Measurements from ENCODE around the gene GSTM3. TPM values are rescaled to one million over a fixed set of nuclear protein-coding genes. Genes with fewer than 3 reads are reported as not detected.

The GSTM3 gene
- total RNA-seq, 1 experiment from 2014 or later = 110 TPM

DNA sequence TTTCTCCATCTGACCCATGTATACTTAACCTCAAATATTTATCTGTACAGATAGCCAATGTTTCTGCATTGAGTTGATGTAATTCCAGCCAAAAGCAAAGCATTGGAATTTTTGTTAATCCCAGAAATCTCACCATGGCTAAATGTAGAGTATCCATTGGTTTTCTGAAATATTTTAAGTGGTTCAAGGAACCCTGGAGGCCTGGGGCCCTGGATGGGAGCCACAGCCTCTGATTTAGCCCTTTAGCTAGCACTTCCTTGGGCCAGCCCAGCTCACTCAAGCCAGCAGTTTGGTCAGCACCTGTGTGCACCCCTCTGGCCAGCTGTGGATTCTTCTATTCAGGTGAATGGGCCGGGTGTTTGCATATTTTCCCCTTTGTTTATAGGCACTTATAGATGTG, 41.7 kb upstream of the GSTM3 start:
- Histone ChIP-seq H3K27ac (peak overlapping the region; percentile 89), H3K4me2 (peak overlapping the region; percentile 63), H2AFZ (no peak overlapping the region), H3K9me3 (ENCODE audit: insufficient read depth, low read depth) (peaks cover 6% of the 10 kb centered on the region; the same call in 1 of the 2 replicates), H3K4me3 (no peak overlapping the region; the same call in 1 of the 2 replicates), H3K36me3 (ENCODE audit: low read depth) (no peaks in the 10 kb centered on the region), H3F3A (ENCODE audit: insufficient read depth, low read depth) (peaks cover 25% of the 10 kb centered on the region), H3K4me1 (replicated peaks; ENCODE audit: insufficient read depth) (peaks cover 76% of the 10 kb centered on the region), H3K9me2 (ENCODE audit: insufficient read depth) (no peaks in the 10 kb centered on the region), H3K79me2 (ENCODE audit: low read depth) (no peaks in the 10 kb centered on the region), H3K27me3 (ENCODE audit: insufficient read depth, low read depth) (no peaks in the 10 kb centered on the region), H4K20me1 (ENCODE audit: insufficient read depth) (no peaks in the 10 kb centered on the region)
- no peak for TF ChIP-seq EZH2 (IDR thresholded peaks at IDR 0.05; ENCODE audit: low read depth)
- TF ChIP-seq, protein P1, sequence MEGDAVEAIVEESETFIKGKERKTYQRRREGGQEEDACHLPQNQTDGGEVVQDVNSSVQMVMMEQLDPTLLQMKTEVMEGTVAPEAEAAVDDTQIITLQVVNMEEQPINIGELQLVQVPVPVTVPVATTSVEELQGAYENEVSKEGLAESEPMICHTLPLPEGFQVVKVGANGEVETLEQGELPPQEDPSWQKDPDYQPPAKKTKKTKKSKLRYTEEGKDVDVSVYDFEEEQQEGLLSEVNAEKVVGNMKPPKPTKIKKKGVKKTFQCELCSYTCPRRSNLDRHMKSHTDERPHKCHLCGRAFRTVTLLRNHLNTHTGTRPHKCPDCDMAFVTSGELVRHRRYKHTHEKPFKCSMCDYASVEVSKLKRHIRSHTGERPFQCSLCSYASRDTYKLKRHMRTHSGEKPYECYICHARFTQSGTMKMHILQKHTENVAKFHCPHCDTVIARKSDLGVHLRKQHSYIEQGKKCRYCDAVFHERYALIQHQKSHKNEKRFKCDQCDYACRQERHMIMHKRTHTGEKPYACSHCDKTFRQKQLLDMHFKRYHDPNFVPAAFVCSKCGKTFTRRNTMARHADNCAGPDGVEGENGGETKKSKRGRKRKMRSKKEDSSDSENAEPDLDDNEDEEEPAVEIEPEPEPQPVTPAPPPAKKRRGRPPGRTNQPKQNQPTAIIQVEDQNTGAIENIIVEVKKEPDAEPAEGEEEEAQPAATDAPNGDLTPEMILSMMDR (conservative IDR thresholded peaks at IDR 0.05) = no peak
- ChIA-PET CTCF (interaction anchor here (0.6 to 1.8 kb wide), 6 partner anchors 9 to 230 kb away, joined by 3 to 16 read pairs (median 3); partner anchors contain the start of gene AHCYL1), POLR2A (ENCODE audit: unreplicated experiment) (interaction anchor here (0.6 to 0.8 kb wide), 7 partner anchors 9 to 235 kb away, joined by 3 to 8 read pairs (median 3); no protein-coding TSS in a partner anchor)
- intact Hi-C loops (cut with micrococcal nuclease; ENCODE audit: unreplicated experiment) = loop anchor here (2.0 kb wide), 1 partner anchor 40 kb away; no protein-coding TSS in a partner anchor
- BruUV-seq (replicated peaks) = no TSS peak
- peak; percentile 47 to 65 for DNase-seq

DNA sequence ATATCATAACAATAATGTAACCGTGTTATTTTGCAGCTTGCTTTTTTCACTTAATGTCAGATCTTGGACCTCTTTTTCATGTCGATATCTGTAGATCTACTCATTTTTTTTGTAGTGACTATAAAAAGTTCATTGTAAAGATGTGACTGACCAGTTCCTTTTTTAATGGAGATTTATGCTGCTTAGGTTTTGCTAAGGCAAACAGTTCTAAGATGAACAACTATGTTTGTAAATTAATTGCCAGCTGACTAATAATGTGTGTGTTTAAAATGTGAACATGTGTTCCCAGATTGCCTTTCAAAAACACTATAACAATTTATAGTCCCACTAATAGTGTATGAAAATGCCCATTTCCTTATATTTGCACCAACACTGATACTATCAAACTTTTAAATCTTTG, 41.0 kb upstream of the GSTM3 start:
- no peak for DNase-seq
- ChIA-PET CTCF (interaction anchor here (0.7 to 1.8 kb wide), 4 partner anchors 10 to 203 kb away, joined by 3 to 16 read pairs (median 4); partner anchors contain the start of gene AHCYL1), POLR2A (ENCODE audit: unreplicated experiment) (interaction anchor here (0.6 to 1.0 kb wide), 3 partner anchors 10 to 199 kb away, joined by 3 to 10 read pairs (median 8); no protein-coding TSS in a partner anchor)
- Histone ChIP-seq H2AFZ (no peak overlapping the region), H3K27ac (peak overlapping the region; percentile 89), H3K27me3 (ENCODE audit: insufficient read depth, low read depth) (no peaks in the 10 kb centered on the region), H3K9me3 (ENCODE audit: insufficient read depth, low read depth) (peaks cover 6% of the 10 kb centered on the region; the same call in 1 of the 2 replicates), H3K4me3 (no peak overlapping the region), H3K9me2 (ENCODE audit: insufficient read depth) (no peaks in the 10 kb centered on the region), H3K36me3 (ENCODE audit: low read depth) (no peaks in the 10 kb centered on the region), H3F3A (ENCODE audit: insufficient read depth, low read depth) (peaks cover 18% of the 10 kb centered on the region), H3K79me2 (ENCODE audit: low read depth) (no peaks in the 10 kb centered on the region), H3K4me2 (peak overlapping the region; percentile 63), H4K20me1 (ENCODE audit: insufficient read depth) (no peaks in the 10 kb centered on the region), H3K4me1 (replicated peaks; ENCODE audit: insufficient read depth) (peaks cover 76% of the 10 kb centered on the region)
- TF ChIP-seq, protein P1 (conservative IDR thresholded peaks at IDR 0.05) = no peak
- no peak for TF ChIP-seq EZH2 (IDR thresholded peaks at IDR 0.05; ENCODE audit: low read depth)
- intact Hi-C loops (cut with micrococcal nuclease; ENCODE audit: unreplicated experiment) = loop anchor here (2.0 kb wide), 1 partner anchor 41 kb away; no protein-coding TSS in a partner anchor
- BruUV-seq (replicated peaks) = no TSS peak

DNA sequence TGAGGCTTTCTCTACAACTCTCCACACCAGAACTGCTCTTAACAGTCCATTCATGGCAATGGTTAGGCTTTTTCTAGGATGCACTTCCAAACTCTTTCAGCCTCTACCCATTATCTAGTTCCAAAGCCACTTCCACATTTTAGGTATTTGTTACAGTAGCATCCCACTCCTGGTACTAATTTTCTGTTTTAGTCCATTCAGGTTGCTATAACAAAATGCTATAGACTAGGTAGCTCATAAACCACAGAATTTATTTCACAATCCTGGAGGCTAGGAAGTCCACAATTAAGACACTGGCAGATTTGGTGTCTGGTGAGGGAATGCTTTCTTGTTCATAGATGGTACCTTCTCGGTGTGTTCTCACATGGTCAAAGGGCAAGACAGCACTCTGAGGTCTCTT, 40.1 kb upstream of the GSTM3 start:
- Histone ChIP-seq H3K4me1 (replicated peaks; ENCODE audit: insufficient read depth) (peaks cover 76% of the 10 kb centered on the region), H3K79me2 (ENCODE audit: low read depth) (no peaks in the 10 kb centered on the region), H3K4me3 (no peak overlapping the region), H3K36me3 (ENCODE audit: low read depth) (no peaks in the 10 kb centered on the region), H3F3A (ENCODE audit: insufficient read depth, low read depth) (peaks cover 23% of the 10 kb centered on the region), H3K27ac (no peak overlapping the region), H3K4me2 (no peak overlapping the region), H3K27me3 (ENCODE audit: insufficient read depth, low read depth) (no peaks in the 10 kb centered on the region), H3K9me2 (ENCODE audit: insufficient read depth) (no peaks in the 10 kb centered on the region), H2AFZ (no peak overlapping the region), H3K9me3 (ENCODE audit: insufficient read depth, low read depth) (peaks cover 6% of the 10 kb centered on the region; the same call in 1 of the 2 replicates), H4K20me1 (ENCODE audit: insufficient read depth) (no peaks in the 10 kb centered on the region)
- POLR2A ChIA-PET (ENCODE audit: unreplicated experiment) = interaction anchor here (1.0 kb wide), 1 partner anchor 199 kb away, joined by 10 read pairs; no protein-coding TSS in a partner anchor
- CTCF ChIA-PET = interaction anchor here (1.6 kb wide), 1 partner anchor 204 kb away, joined by 5 read pairs; the partner anchor contains the start of gene AHCYL1
- no peak for TF ChIP-seq EZH2 (IDR thresholded peaks at IDR 0.05; ENCODE audit: low read depth)
- TF ChIP-seq, protein P1 (conservative IDR thresholded peaks at IDR 0.05) = no peak
- no TSS peak for BruUV-seq (replicated peaks)
- no peak for DNase-seq
- intact Hi-C loops (cut with micrococcal nuclease; ENCODE audit: unreplicated experiment) = no loop called here

All from PC-9 (cell line).